K562 (cell line): ENCODE data around the gene NEK2. TPM values are rescaled to one million over a fixed set of nuclear protein-coding genes. Genes with fewer than 3 reads are reported as not detected.

Source experiments
- CHD7 ChIP-seq: fragments of 200-600 bp; sonication (generic); IDR thresholded peaks from one replicate; pipeline ENCODE4 v1.6.1; 2012; ENCODE audit warnings: mild to moderate bottlenecking, low read depth, low read length, inconsistent platforms
- HSF4 ChIP-seq: fragments of 250-450 bp; sonication (Bioruptor Pico); IDR thresholded peaks from 2 replicates; pipeline ENCODE4 v2.1.2; 2022; ENCODE audit warnings: mild to moderate bottlenecking, moderate library complexity, borderline replicate concordance
- MNT ChIP-seq, 2 experiments: fragments of 450-650 bp; conservative IDR thresholded peaks; 2 replicates each; pipeline ENCODE4 v1.6.1; 2017; ENCODE audit warnings: mild to moderate bottlenecking in 2 of 2, moderate library complexity in 2 of 2
- NONO ChIP-seq, 2 experiments: fragments of 200-400 bp in 1 of 2; fragments of 450-650 bp in 1 of 2; formaldehyde crosslinking in 1 of 2; IDR thresholded peaks; 2 replicates each; pipeline ENCODE4 v1.6.1; 2017; ENCODE audit warnings: low read depth in 2 of 2, mild to moderate bottlenecking in 2 of 2, moderate library complexity in 2 of 2, low read length in 1 of 2
- PHF21A ChIP-seq: fragments of 450-650 bp; IDR thresholded peaks from 2 replicates; pipeline ENCODE4 v1.6.1; 2017; ENCODE audit warnings: low read depth, borderline replicate concordance
- ZFP1 ChIP-seq: fragments of 450-650 bp; formaldehyde crosslinking; IDR thresholded peaks from 2 replicates; pipeline ENCODE4 v1.4.0; 2020; ENCODE audit warnings: mild to moderate bottlenecking, mixed read lengths
- ZNF282 ChIP-seq: sonication (generic); formaldehyde crosslinking; IDR thresholded peaks from 2 replicates; pipeline ENCODE4 v1.8.1; 2023; ENCODE audit warnings: missing genetic modification reagents
- ZNF408 ChIP-seq: fragments of 250-450 bp; sonication (Bioruptor Pico); IDR thresholded peaks from 2 replicates; pipeline ENCODE4 v1.4.0; 2020; ENCODE audit warnings: low read depth, mild to moderate bottlenecking, moderate library complexity
- polyA plus RNA-seq, 8 experiments: library from polyadenylated mRNA; depleted of rRNA in 4 of 8; stranded (reverse) in 5 of 8; unstranded in 3 of 8; fragments of >200 nt; fragmentation: Nextera tagmentation in 2 of 8; fragmentation: Illumina TruSeq in 1 of 8; extraction: Ambion mirVana in 2 of 8; extraction: Trizol in 1 of 8; gene quantifications; 2 replicates each; pipeline versions ENCODE4 v1.2.1 to v1.2.3, GENCODE V29; 2011 to 2014; ENCODE audit warnings: inconsistent platforms in 1 of 8, missing spikeins in 1 of 8
- total RNA-seq, 7 experiments: library from RNA; depleted of rRNA in 6 of 7; stranded (reverse); fragments of >200 nt in 6 of 7; fragmentation: Illumina TruSeq in 2 of 7; extraction: Trizol in 2 of 7; gene quantifications; 2 replicates each; pipeline versions ENCODE4 v1.2.1 to v1.2.3, GENCODE V29; 2011 to 2021; ENCODE audit warnings: low replicate concordance in 1 of 7

The NEK2 gene
- total and polyA plus RNA-seq, 9 of the 15 experiments (the other 6 are each of a cell fraction or from before 2014, with no cell fraction given), result 30.0 to 74.7 (median 66.4) TPM

GRCh38 chr1:211698161-211699026, 23.0 kb upstream of the NEK2 start (continued):
- no peak for TF ChIP-seq CHD7
- no peak for TF ChIP-seq HSF4 (CRISPR knock-in tag)
- no peak for TF ChIP-seq NONO (IDR thresholded peaks at IDR 0.05; ENCODE audit: low read depth in 2 of 2, low read length in 1 of 2)
- TF ChIP-seq MNT (conservative IDR thresholded peaks at IDR 0.05), result peak in 1 of 2 experiments; percentile 58; a peak in 2 of 4 replicates
- TF ChIP-seq PHF21A, result no peak
- TF ChIP-seq ZNF282 (CRISPR knock-in tag), result no peak
- no peak for TF ChIP-seq ZNF408 (CRISPR knock-in tag)
- no peak for TF ChIP-seq ZFP1 (CRISPR knock-in tag)
